HG03175 (cell line): ENCODE data around the gene HOXB6.

Experiments
- ATAC-seq: cut with Tn5 transposase; IDR thresholded peaks from one replicate; pipeline ENCODE4 v1.9.1; 2021; ENCODE audit warnings: mild to moderate bottlenecking, moderate library complexity; ENCODE audit not compliant: unreplicated experiment

HOXB6 gene

DNA sequence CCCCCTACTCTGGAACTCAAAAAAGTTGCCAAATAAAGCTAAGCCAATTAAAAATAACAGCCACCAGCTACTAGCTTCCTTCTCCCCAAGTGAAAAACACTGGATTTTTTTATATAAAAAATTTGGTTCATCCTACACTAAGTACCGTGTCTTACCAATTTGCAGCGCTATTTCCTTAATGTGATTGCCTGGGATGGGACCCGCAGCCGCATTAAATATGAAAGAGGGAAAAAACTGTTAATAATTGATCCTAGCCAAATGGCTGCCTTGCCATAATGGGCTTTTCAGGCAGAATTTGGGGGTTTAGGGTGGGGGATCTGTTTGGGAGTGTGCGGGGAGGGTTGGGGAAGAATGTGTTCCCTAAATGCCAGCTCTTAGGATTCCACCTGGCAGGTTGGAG is 19.3 kb upstream of the HOXB6 start:
- no peak for ATAC-seq

DNA sequence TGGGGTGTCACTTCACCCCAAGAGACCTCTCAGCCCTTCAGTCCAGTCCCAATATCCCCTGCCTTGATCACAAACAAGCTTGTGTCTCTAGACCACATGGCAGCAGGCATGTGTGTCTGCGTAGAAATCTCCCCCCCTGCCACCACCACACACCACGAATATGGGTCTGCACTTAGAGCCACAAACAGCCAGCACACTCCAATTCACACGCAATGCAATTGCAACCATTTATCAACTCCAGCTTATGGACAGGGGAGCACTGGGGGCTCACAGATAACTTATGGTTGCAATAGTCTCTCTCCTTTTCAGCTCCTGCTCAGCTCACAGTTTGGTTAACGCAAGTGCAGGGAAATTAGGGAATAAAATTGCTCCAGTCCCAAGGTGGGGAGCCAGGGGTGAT is 18.8 kb upstream of the HOXB6 start:
- no peak for ATAC-seq

DNA sequence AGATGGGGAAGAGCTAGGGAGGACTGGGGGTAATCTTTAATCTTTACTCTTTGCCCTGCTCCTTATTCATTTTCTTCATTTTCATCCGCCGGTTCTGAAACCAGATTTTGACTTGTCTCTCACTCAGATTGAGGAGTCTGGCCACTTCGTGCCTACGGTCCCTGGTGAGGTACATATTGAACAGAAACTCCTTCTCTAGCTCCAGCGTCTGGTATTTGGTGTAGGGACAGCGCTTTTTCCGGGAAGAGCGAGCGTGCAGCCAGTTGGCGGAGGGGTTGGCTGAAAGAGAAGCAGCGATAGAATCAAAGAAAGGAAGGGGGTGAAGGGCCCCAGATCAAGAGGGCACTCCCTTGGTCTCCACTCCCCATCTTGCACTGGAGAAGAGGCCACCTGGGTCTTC is 18.1 kb upstream of the HOXB6 start:
- no peak for ATAC-seq

DNA sequence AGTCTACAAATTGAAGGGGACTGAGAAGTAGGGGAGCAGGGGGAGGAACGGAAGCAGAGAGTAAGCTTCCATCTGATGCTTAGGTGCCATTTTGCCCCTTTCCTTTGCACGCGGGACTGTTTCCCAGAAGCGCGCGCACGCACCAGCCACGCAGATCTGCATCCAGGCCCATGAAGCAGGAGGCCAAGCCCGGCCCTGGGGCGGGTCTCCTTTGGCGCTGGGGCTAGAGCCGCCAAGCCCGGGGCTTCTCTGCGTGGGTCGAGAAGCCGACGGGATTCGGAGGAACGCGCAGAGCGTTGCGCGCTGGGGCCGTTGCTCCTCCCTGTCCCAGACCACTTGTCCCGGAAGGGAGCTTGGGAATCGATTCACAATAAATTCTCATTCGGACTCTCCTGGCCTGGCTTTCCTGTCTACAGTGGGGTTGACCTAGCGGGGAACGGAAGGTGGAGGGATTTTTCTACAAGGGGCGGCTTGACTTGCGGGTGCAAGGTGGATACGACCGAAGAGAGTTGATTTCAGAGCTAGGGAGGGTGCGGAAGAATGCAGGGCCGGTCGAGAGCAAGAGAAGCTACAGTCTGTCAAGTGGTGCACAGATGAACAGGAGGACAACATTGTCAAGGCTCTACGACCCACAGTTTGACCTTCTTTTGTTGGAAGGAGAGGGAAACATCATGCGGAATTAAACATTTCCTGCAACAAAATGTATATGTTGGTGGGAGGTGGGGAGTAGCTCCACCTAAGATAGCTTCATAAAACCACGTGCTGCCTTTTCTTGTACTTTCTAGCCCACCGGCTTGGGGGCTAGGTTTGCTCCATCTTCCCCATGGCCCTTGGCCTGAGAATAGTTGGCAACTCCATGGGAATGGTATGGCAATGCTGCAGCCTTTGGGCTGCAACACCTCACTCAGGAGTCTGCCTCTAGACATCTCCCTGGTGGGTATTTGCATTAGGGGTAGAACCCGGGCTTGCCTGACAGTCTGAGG is 16.9 kb upstream of the HOXB6 start:
- no peak for ATAC-seq

DNA sequence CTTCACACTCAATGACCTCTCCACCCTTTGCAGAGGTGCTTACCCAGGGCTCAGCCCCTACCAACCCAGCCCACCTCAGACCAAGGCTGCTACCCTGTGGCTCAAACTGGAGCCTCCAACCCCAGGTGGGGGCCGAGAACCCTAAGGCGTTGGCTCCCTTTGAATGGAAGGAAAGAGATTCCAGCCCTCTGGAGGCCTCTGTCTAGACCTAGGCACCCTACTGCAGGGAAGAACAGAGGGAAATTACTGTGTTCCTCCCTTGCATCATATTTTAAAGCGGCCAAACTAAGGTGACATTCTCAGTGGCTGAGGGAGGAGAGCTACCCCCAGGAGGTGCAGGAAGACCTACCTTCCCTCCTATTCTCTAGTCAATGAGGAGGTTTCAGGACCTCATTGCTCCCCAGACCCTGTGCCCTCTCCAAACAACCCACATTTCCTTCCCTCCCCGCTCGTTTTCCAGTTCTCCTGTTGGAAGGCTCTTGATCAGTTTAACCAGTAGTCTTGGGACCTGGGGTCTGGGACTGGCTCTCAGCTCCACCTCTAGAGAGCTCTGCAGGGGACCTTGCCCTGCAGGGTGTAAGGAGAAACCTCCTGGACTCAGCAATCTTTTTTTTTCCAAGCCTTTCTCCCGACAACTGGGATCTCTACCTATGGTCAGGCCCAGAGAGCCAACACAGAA is 15.8 kb upstream of the HOXB6 start:
- ATAC-seq: no peak

DNA sequence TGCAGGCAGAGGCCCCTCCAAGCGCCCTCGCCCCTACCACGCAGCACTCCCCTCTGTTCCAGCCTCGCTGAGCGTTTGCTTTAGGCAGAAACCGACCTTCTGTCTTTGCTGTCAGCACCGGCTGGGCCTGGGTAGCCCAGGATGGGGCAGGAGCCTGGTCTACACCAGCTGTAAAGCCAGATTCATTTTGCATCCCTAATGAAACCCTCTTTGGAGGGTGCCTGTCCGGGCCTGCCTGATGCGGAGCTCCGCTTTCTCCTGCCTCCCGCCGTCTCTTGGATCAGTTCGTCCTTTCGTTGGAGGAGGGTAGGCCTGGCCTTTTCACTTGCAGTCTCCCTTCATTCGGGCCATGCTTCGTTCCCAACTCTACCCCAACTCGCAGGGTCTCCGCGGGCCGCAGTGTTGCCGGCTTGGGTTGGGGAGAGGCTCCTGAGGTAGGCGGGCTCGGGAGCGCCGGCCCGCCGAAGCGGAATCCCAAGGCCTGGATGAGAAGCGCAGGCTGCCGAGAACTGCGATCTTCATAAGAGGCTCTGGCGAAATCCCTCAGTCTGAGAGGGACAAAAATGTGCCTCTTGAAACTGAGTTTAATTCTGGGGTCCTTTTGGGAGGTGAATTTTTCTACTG is 15.2 kb upstream of the HOXB6 start:
- ATAC-seq: no peak

DNA sequence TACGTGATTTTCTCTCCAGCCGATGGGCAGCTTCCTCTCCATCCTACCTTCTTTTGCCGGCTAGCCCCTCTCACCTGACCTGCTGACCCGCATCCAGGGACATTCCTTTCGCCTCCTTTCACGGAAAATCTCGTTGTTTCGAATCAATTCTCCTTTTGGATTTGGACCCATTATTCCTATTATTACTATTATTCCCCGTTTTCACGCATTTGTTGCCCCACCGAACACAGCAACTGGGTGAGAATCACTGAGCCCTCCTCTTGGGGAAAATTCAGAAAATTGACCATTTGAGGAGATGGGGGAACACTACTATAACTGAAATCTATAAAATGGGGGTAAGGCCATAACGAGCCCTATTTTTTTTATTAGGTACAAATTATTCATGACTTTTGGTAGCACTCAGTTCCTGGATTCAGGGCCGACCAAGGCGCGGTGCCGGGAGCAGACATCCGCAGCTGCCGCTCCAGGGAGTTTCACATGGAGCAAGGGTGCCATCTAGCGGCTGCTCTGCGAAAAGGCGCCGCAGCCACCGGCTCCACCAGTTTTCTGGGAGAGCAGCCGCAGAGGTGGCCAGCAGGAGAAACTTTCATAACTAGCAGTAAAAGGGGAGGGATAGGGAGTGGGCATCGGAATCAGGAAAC is 13.6 kb upstream of the HOXB6 start:
- ATAC-seq: no peak

DNA sequence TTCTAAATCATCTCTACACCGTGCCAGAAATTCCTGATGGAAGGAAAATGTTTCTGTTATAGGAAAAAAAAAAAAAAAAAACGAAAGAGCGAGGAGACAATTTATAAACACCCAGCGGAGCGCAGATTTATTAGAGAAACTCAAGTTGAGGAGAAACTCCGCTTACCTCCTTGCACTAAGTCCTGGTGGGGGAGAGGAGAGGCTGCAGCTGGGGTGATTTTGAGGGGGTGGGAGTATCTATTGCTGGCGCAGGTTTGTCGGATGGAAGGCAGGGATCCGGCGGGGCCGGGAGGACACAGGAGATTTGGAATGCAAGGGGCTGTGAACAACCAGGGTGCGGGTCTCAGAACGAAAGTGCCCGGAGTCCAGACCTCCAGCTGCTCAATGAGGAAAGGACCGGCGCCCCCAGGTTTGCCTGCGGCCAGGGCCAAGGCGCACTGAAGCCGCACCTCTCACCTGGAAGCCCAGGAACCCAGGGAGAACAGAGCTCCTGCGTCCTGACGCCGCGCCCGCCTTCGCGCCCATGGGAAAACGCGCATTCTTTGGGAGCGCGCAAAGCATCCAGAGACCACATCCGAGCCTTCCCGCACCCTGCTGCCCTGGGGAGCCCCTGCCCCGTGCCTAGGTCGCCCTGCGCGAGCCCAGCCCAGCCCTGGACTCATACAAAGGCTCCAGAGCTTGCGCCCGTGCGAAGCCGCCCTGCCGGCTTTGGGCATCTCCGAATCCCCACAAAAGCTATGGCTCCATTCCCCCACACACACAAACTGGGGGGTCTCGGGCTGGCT is 12.9 kb upstream of the HOXB6 start:
- no peak for ATAC-seq

DNA sequence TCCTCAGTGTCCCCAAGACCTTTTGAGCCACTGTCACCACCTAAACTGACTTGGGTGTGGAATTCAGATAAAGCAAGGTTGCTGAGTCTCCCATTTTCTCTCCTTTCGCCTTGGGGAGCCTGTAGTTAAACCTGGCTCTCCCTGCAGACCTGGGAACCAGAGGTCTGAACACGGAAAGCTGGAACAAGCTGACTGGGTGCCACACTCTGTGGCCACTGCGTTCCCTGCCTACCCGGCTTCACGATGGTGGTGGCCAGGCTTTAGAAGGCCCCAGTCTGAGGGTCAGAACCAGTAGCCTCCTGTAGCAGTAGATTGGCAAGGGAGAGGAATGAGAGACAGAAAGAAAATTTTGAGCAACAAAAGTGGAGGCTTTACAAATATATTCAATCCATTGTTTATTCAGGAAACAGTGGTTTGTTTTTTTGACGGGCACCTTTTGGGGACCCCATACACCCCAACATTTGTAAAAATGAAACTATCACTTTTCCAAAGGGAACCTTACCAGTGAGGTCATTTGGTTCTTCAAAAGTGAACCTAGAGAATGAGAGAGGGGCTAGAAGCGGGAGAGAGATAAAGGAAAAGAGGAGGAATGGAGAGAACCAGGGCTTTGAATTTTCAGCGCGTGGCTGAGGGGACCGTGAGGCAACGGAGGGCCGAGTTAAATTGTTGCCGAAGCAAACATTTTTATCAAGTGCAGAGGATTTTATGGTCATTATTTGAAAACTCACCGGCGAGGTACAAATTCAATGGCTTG is 12.1 kb upstream of the HOXB6 start:
- no peak for ATAC-seq

DNA sequence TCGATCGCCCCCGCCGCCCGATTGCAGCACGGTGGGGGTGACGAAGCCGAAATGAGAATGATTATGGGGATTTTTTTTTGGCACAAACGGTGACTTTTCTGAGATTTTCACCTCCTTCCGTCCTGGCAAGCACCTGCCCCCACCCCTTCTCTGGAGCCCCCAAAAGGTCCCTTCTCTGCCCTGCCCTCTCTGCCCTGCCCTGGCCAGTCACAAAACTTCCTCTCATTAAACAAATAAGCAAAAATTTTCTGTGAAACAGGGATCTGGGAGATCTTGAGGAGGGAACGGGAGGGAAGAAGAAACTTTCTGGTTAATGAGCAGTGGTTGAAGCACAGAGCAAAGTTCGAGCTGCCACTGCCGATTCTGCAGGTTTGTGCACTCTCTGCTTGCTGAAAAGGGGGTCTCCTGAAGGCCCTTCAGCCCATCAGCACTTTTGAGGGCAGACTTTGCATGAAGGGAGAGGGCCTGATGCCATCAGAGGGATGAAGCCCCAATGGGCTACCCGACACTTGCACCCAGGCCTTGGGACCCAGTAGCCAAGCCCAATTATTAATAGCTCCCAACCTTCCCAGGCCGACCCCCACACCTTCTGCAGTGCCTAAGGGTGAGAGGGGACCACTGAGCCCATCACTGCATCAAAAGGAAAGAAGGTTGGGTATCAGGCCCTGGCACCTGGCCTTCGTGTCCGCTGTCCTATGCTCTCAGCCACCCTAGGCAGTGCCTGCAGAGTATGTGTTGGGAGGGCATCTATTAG is 11.4 kb upstream of the HOXB6 start:
- no peak for ATAC-seq

DNA sequence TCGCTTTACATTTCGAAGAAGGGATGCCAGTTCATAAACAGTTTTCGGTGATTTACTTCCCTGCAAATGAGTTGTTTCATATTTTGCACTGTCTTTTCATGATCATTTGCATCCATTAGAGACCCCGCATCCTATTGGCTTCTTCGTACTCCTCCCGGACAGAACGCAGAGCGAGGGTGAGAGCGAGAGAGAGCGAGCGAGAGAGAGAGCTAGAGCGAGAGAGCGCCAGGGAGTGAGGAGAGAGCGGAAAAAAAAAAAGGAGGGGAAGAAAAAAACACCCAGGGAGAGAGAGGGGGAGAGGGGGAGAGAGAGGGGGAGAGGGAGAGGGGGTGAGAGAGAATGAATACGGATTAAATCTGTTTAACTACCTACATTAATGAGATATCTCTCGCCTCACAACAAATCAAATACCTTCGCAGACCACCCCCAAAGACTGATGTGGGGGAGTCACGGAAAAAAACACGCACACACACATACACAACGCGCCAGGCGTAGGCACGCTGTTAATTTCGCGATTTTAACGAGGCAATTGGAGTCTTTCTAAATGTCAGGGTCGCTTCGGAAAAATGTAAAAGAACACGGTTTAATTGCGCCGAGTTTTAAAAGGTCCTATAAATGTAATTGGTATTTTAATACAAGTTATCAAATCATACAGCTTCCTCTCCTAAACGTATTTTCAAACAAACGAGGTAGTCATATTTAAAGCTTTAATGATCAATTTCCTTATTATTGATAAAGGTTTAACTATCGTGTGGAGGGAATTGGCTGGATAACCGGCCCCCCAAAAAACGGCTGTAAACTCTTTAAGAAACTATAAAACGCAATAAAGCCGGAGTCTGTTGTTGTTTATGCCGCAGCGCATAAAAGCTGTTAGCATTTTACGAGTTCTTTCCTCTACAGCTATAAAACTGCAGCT is 10.5 kb upstream of the HOXB6 start, which contains the start of gene HOXB8:
HOXB8 (minus strand) TSS at position 246 of the 916 bp plus-strand sequence. CDS start 588 bp downstream, outside the sequence.
- ATAC-seq: no peak

DNA sequence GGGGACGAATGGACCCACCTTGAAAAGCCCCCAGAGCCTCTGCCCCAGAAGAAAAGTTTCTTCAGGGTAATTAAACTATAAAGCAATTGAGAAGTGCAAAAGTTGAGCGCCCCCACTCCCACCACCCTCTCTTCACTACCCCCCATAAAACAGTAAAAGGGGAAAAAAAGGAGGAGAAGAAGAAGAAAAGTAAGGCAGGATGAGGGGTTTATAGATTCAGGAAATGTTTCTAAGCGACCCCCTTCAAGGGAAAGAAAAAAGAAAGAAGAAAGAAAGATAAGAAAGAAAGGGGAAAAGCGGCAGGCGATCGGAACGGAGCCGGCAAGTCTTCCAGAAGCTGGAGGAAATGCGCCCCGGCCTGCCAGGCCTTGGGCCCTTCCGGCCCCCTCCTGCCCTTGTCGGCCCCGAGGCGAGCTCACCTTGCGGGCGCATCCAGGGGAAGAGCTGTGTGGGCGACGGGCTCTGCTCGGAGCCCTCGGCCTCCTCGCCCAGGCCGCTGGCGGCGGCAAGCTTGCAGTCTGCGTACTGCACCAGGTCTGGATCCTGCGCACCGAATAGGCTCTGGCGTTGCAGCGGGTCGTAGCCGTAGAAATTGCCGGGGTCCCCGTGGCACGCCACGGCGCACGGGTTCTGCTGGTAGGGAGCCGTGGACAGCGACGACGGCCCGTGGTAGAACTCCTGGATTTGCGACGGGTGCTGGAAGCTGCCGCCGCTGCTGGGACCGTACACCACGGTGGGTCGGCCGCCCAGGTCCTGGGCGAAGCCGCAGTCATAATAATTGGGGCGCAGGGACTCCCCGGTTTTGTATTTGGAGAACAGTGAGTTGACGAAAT is 9.3 kb upstream of the HOXB6 start:
- ATAC-seq: no peak

DNA sequence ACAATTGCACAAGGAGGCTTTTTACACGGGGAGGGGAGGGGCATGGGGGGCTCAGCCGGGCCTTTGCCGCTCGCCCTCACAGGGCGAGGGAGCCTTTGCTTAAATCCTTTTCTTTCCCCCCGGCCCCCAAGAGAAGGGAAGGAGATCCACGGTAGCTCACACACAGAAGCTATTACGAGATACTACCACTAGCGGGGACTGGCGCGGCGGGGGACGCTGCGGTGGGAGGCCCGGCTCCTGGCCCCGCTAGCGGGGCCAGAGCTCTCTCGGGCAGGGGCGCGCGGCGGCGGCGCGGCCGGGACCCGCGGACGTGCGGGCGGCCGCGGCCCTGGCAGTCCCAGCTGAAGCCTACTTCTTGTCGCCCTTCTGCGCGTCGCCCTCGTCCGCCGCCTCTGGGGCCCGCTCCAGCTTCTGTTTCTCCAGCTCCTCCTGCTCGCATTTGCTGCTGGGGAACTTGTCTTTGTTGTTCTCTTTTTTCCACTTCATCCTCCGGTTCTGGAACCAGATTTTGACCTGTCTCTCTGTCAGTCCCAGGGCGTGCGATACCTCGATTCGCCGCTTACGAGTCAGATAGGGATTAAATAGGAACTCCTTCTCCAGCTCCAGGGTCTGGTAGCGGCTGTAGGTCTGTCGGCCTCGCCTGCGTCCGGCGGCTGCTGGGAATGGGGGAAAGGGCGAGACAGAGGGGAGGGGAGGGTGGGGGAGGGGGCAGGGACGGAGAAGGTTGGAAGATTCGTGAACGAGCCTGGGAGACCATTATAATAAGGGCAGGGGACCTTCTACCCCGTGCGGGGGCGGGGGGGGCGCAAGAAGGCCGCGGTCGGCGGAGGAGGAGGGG is 8.3 kb upstream of the HOXB6 start:
- no peak for ATAC-seq

DNA sequence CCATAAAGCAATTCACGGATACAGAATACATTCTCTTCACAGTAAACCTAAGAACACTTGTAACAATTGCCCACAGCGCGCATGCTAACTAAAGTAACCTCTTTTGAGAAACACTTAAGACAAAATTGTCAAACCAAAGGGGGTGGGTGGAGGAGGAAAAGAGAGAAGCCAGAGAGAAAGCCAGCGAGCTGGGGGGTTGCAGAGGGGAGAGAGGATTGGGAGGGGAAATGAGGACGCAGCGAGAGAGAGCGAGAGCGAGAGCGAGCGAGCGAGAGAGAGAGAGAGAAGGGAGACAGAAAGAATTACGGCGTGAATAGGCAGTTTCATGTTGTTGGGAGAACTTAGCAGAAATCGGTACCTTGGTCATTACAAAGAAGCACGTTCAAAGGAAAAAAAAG is 7.7 kb upstream of the HOXB6 start:
- ATAC-seq: no peak

DNA sequence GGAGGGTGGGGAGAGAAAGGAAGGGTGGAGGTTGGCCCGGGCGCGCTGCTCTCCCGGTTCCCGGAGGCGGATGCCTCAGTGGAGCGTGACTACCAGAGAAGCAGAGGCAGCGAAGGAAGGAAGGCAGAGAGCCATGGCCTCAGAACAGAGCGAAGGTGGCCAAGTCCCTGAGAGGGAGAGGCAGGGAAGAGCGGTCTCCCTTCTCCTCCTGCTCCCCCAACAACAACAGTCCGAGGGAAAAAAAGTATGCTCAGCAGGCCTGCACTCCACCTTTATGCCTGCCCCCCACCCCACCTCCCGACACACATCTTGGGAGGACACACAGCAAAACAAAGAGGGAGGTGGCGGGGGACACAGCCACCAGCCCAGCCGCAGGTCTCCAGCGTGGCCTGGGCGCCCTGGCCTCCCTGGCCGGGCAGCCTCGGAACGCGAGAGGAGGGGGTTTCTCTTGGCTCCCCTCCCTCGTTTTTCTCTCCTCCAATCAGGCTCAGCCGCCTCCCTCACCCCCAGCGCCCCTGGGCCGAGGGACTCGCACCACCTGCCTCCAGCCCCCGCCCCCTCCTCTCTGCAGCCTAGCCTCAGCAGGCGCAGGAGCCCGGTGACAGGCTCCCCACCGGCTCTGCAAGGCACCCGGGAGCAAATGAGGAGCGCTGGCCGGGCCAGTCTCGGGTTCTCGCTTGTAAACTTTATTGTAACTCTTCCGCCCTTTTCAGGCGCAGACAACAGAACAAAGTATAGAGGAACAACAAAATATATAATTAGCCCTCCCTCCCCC is 7.1 kb upstream of the HOXB6 start:
- ATAC-seq: no peak
